ENCODE data around the gene SLFN11.

DNA sequence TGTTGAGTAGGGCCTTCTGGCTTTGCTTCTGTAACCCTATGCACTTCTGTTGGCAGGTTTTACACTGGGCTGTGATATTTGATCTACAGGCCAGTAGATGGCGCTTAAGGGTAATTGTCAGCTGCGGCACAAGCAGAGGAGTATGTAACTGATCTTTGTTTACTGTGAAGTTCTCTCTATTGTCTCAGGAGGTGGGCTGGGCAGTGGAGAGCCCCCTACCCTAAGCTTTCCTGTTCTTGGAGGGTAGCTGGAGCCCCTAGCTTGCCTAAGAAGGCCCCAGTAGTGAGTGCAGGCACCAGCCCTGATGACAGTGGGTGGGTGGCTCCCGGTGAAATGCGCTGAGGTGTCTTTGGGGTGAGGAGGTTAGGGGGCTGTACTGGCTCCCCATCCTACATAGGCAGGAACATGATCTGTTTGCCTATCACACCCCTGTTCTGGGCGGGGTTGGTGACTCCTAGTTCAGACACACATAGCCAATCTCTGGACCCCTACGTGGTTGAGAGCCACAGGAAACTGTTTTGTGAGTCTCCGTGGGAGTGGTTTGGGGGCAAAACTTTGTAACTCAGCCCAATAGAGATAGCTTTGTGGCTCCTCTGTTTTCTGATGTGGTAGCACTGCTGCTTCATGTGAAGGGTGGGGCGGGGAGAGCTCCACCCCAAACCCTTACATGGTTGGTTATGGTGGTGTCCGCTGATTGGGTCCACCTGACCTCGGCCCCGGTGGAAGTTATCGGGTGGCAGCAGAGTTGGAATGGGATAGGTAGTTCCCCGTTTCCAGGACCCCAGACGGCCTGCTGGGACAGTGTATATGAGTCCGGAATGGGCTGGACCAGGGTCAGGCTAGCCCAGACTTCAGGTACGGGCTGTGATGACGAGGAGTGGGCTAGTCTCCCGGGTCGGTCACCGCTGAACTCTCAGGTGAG lies 60.4 kb downstream of the SLFN11 start:
- TF ChIP-seq, protein P1, sequence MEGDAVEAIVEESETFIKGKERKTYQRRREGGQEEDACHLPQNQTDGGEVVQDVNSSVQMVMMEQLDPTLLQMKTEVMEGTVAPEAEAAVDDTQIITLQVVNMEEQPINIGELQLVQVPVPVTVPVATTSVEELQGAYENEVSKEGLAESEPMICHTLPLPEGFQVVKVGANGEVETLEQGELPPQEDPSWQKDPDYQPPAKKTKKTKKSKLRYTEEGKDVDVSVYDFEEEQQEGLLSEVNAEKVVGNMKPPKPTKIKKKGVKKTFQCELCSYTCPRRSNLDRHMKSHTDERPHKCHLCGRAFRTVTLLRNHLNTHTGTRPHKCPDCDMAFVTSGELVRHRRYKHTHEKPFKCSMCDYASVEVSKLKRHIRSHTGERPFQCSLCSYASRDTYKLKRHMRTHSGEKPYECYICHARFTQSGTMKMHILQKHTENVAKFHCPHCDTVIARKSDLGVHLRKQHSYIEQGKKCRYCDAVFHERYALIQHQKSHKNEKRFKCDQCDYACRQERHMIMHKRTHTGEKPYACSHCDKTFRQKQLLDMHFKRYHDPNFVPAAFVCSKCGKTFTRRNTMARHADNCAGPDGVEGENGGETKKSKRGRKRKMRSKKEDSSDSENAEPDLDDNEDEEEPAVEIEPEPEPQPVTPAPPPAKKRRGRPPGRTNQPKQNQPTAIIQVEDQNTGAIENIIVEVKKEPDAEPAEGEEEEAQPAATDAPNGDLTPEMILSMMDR (IDR thresholded peaks at IDR 0.05; ENCODE audit: low read depth, low read length, poor library complexity, severe bottlenecking) = peak; percentile 79
- no peak for TF ChIP-seq EZH2phosphoT487 (IDR thresholded peaks at IDR 0.05; ENCODE audit: borderline replicate concordance, low read length)
